Measurements from ENCODE around the gene WSB1.

GRCh38 chr17:27324771-27325339 lies 30.9 kb downstream of the WSB1 start:
- TF ChIP-seq CTCF (IDR thresholded peaks at IDR 0.05; ENCODE audit: insufficient read depth, low read length, poor library complexity, severe bottlenecking), result no peak
- TF ChIP-seq EZH2phosphoT487 (conservative IDR thresholded peaks at IDR 0.05; ENCODE audit: low read length), result no peak
